Lower leg skin (tissue), 3 donors: Measurements from ENCODE around the gene KCNJ16.

Experiments used
- CTCF ChIP-seq, 3 donors: fragments of 450-650 bp; IDR thresholded peaks; one replicate each; pipeline ENCODE4 v1.5.1; 2016; ENCODE audit warnings: antibody characterized with exemption in 3 of 3, mild to moderate bottlenecking in 3 of 3, moderate library complexity in 2 of 3
- POLR2A ChIP-seq, 2 donors: fragments of 450-650 bp; IDR thresholded peaks; one replicate each; pipeline ENCODE4 v1.6.1; 2016 to 2017; ENCODE audit warnings: antibody characterized with exemption in 2 of 2, mild to moderate bottlenecking in 1 of 2, moderate library complexity in 1 of 2

- TF ChIP-seq CTCF (IDR thresholded peaks at IDR 0.05): no peak
- no peak for TF ChIP-seq POLR2A (IDR thresholded peaks at IDR 0.05)
These were observed 40.9 kb upstream of the KCNJ16 start for GRCh38 chr17:70034158-70034557.
